ENCODE data around the gene SLIT3. TPM values are rescaled to one million over a fixed set of nuclear protein-coding genes. Genes with fewer than 3 reads are reported as not detected.
"Not testable (repeated sequence)": the region's sequence is repeated elsewhere in the genome, so short reads cannot be mapped to it uniquely, and the experiment has no call there.

The SLIT3 gene
- total RNA-seq, 1 donor from 2014 or later = 7.4 TPM

GRCh38 chr5:169223595-169223953, 77.4 kb downstream of the SLIT3 start:
- DNase-seq (ENCODE audit: extremely low read depth, low read depth, low spot score) = no peak

- no peak for DNase-seq (ENCODE audit: extremely low read depth, low read depth, low spot score)
Measured at GRCh38 chr5:169222934-169223594, 77.9 kb downstream of the SLIT3 start.

- no peak for DNase-seq (ENCODE audit: extremely low read depth, low read depth, low spot score)
Measured at GRCh38 chr5:169221519-169221918, 79.4 kb downstream of the SLIT3 start.

- DNase-seq (ENCODE audit: extremely low read depth, low read depth, low spot score) = no peak
Measured at GRCh38 chr5:169219961-169220360, 81.0 kb downstream of the SLIT3 start.

- no peak for DNase-seq (ENCODE audit: extremely low read depth, low read depth, low spot score)
Measured at GRCh38 chr5:169219351-169219750, 81.6 kb downstream of the SLIT3 start.

GRCh38 chr5:169218861-169219260, 82.1 kb downstream of the SLIT3 start:
- DNase-seq (ENCODE audit: extremely low read depth, low read depth, low spot score) = no peak

- DNase-seq (ENCODE audit: extremely low read depth, low read depth, low spot score) = no peak
Measured at GRCh38 chr5:169218176-169218575, 82.8 kb downstream of the SLIT3 start.

- no peak for DNase-seq (ENCODE audit: extremely low read depth, low read depth, low spot score)
Measured at GRCh38 chr5:169216866-169217265, 84.1 kb downstream of the SLIT3 start.

GRCh38 chr5:169213479-169213878, 87.5 kb downstream of the SLIT3 start:
- DNase-seq (ENCODE audit: extremely low read depth, low read depth, low spot score) = no peak

GRCh38 chr5:169211761-169212160, 89.2 kb downstream of the SLIT3 start:
- not testable (repeated sequence) for DNase-seq (ENCODE audit: extremely low read depth, low read depth, low spot score)

- no peak for DNase-seq (ENCODE audit: extremely low read depth, low read depth, low spot score)
Measured at GRCh38 chr5:169204788-169205400, 96.0 kb downstream of the SLIT3 start.

- DNase-seq (ENCODE audit: extremely low read depth, low read depth, low spot score) = no peak
Measured at GRCh38 chr5:169202969-169203368, 98.0 kb downstream of the SLIT3 start.

- no peak for DNase-seq (ENCODE audit: extremely low read depth, low read depth, low spot score)
Measured at GRCh38 chr5:169201597-169201996, 99.3 kb downstream of the SLIT3 start.

- no peak for DNase-seq (ENCODE audit: extremely low read depth, low read depth, low spot score)
Measured at GRCh38 chr5:169200125-169200778, 100.7 kb downstream of the SLIT3 start.

- no peak for DNase-seq (ENCODE audit: extremely low read depth, low read depth, low spot score)
Measured at GRCh38 chr5:169197343-169197742, 103.6 kb downstream of the SLIT3 start.

GRCh38 chr5:169196059-169196458, 104.9 kb downstream of the SLIT3 start:
- DNase-seq (ENCODE audit: extremely low read depth, low read depth, low spot score) = no peak

GRCh38 chr5:169195601-169196000, 105.3 kb downstream of the SLIT3 start:
- DNase-seq (ENCODE audit: extremely low read depth, low read depth, low spot score) = no peak

- no peak for DNase-seq (ENCODE audit: extremely low read depth, low read depth, low spot score)
Measured at GRCh38 chr5:169192536-169192935, 108.4 kb downstream of the SLIT3 start.

GRCh38 chr5:169190849-169191248, 110.1 kb downstream of the SLIT3 start:
- no peak for DNase-seq (ENCODE audit: extremely low read depth, low read depth, low spot score)

- no peak for DNase-seq (ENCODE audit: extremely low read depth, low read depth, low spot score)
Measured at GRCh38 chr5:169185626-169186025, 115.3 kb downstream of the SLIT3 start.

GRCh38 chr5:169183576-169183975, 117.4 kb downstream of the SLIT3 start:
- DNase-seq (ENCODE audit: extremely low read depth, low read depth, low spot score) = no peak

GRCh38 chr5:169182797-169183196, 118.1 kb downstream of the SLIT3 start:
- no peak for DNase-seq (ENCODE audit: extremely low read depth, low read depth, low spot score)

Measured in glomerular endothelial cell (primary cell).